ENCODE measurements around the gene EYS. TPM values are rescaled to one million over a fixed set of nuclear protein-coding genes. Genes with fewer than 3 reads are reported as not detected.

Gene EYS
- total and polyA plus RNA-seq, 2 of the 13 experiments (the other 11 are each of a cell fraction or from before 2014, with no cell fraction given): 0.04 to 0.07 TPM

DNA sequence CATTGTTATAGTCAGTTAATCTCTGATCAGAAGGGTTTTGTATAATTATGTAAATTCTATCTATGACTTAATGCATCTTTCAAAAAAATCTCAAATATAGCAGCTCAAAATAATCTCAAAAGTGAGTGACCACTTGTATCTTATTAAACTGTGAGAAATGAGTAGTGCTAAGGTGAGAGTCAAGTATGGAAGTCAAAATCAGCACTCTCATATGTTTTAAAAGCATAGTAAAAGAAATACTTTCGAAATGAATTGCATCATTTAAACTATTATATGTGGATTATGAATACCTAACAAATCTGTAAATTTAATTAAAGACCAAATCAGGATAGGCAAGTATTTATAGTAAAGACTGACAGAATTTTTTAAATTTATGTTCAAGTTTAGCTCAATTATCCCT is 1425.9 kb downstream of the EYS start (continued):
- TF ChIP-seq, protein P1, sequence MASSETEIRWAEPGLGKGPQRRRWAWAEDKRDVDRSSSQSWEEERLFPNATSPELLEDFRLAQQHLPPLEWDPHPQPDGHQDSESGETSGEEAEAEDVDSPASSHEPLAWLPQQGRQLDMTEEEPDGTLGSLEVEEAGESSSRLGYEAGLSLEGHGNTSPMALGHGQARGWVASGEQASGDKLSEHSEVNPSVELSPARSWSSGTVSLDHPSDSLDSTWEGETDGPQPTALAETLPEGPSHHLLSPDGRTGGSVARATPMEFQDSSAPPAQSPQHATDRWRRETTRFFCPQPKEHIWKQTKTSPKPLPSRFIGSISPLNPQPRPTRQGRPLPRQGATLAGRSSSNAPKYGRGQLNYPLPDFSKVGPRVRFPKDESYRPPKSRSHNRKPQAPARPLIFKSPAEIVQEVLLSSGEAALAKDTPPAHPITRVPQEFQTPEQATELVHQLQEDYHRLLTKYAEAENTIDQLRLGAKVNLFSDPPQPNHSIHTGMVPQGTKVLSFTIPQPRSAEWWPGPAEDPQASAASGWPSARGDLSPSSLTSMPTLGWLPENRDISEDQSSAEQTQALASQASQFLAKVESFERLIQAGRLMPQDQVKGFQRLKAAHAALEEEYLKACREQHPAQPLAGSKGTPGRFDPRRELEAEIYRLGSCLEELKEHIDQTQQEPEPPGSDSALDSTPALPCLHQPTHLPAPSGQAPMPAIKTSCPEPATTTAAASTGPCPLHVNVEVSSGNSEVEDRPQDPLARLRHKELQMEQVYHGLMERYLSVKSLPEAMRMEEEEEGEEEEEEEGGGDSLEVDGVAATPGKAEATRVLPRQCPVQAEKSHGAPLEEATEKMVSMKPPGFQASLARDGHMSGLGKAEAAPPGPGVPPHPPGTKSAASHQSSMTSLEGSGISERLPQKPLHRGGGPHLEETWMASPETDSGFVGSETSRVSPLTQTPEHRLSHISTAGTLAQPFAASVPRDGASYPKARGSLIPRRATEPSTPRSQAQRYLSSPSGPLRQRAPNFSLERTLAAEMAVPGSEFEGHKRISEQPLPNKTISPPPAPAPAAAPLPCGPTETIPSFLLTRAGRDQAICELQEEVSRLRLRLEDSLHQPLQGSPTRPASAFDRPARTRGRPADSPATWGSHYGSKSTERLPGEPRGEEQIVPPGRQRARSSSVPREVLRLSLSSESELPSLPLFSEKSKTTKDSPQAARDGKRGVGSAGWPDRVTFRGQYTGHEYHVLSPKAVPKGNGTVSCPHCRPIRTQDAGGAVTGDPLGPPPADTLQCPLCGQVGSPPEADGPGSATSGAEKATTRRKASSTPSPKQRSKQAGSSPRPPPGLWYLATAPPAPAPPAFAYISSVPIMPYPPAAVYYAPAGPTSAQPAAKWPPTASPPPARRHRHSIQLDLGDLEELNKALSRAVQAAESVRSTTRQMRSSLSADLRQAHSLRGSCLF (CRISPR knock-in tag; IDR thresholded peaks at IDR 0.05; ENCODE audit: borderline replicate concordance): no peak
- TF ChIP-seq POGZ (CRISPR knock-in tag; IDR thresholded peaks at IDR 0.05): no peak
- TF ChIP-seq ZBTB7B (CRISPR knock-in tag; IDR thresholded peaks at IDR 0.05): no peak
- no peak for TF ChIP-seq RBM39 (IDR thresholded peaks at IDR 0.05; ENCODE audit: low read depth, low read length, poor library complexity, severe bottlenecking)
- TF ChIP-seq PRMT3 (CRISPR knock-in tag; IDR thresholded peaks at IDR 0.05; ENCODE audit: borderline replicate concordance, low read depth): no peak
- TF ChIP-seq ZNF709 (CRISPR knock-in tag; IDR thresholded peaks at IDR 0.05): no peak
- no peak for TF ChIP-seq ZFYVE20 (CRISPR knock-in tag; IDR thresholded peaks at IDR 0.05; ENCODE audit: borderline replicate concordance, low read depth)
- TF ChIP-seq DZIP1 (CRISPR knock-in tag; IDR thresholded peaks at IDR 0.05): no peak
- TF ChIP-seq, protein P2, sequence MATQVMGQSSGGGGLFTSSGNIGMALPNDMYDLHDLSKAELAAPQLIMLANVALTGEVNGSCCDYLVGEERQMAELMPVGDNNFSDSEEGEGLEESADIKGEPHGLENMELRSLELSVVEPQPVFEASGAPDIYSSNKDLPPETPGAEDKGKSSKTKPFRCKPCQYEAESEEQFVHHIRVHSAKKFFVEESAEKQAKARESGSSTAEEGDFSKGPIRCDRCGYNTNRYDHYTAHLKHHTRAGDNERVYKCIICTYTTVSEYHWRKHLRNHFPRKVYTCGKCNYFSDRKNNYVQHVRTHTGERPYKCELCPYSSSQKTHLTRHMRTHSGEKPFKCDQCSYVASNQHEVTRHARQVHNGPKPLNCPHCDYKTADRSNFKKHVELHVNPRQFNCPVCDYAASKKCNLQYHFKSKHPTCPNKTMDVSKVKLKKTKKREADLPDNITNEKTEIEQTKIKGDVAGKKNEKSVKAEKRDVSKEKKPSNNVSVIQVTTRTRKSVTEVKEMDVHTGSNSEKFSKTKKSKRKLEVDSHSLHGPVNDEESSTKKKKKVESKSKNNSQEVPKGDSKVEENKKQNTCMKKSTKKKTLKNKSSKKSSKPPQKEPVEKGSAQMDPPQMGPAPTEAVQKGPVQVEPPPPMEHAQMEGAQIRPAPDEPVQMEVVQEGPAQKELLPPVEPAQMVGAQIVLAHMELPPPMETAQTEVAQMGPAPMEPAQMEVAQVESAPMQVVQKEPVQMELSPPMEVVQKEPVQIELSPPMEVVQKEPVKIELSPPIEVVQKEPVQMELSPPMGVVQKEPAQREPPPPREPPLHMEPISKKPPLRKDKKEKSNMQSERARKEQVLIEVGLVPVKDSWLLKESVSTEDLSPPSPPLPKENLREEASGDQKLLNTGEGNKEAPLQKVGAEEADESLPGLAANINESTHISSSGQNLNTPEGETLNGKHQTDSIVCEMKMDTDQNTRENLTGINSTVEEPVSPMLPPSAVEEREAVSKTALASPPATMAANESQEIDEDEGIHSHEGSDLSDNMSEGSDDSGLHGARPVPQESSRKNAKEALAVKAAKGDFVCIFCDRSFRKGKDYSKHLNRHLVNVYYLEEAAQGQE (IDR thresholded peaks at IDR 0.05; ENCODE audit: borderline replicate concordance in 1 of 2, low read depth in 1 of 2, low read length in 2 of 2): no peak

Data from HepG2 (cell line).